Hepatocyte (in vitro differentiated cells): Measurements from ENCODE around the gene CCL18.

Experiments used
- EZH2 ChIP-seq: fragments of 200-600 bp; sonication (generic); IDR thresholded peaks from 2 replicates; pipeline ENCODE4 v1.6.1; 2016; ENCODE audit warnings: antibody characterized with exemption, mild to moderate bottlenecking, borderline replicate concordance
- EZH2phosphoT487 ChIP-seq: fragments of 200-600 bp; sonication (generic); IDR thresholded peaks from one replicate; pipeline ENCODE4 v1.6.1; 2018; ENCODE audit warnings: antibody characterized with exemption, mild to moderate bottlenecking, low read depth, moderate library complexity; ENCODE audit not compliant: unreplicated experiment, severe bottlenecking
- TF ChIP-seq, protein P1 (sequence below): fragments of 200-600 bp; sonication (generic); IDR thresholded peaks from 2 replicates; pipeline ENCODE4 v1.5.1; 2016; ENCODE audit warnings: antibody characterized with exemption, mild to moderate bottlenecking; ENCODE audit not compliant: poor library complexity

DNA sequence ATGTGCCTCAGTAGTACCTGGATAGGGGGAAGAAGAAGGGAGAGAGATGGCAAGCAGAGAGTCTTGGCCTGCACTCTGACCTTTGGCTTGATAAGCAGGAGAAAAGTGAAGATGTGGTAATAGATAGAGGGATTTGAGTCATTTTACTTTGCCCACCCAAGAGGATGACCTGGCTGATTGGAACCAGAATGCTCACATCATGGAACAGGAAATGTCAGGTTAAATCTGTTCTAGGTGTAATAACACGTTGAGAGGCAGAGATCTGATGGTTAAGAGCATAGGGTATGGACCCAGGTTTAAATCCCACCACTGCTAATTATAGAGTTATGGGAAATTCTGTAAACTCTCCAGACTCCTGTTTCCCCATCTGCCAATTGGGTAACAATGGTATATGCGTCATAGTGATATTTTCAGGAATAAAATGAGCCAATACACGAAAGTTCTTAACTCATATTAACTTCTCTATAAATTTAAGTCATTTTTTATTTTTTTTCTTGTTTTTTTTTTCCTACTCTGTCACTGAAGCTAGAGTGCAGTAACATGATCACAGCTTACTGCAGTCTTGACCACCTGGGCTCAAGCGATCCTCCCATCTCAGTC is 8.1 kb upstream of the CCL18 start:
- TF ChIP-seq, protein P1, sequence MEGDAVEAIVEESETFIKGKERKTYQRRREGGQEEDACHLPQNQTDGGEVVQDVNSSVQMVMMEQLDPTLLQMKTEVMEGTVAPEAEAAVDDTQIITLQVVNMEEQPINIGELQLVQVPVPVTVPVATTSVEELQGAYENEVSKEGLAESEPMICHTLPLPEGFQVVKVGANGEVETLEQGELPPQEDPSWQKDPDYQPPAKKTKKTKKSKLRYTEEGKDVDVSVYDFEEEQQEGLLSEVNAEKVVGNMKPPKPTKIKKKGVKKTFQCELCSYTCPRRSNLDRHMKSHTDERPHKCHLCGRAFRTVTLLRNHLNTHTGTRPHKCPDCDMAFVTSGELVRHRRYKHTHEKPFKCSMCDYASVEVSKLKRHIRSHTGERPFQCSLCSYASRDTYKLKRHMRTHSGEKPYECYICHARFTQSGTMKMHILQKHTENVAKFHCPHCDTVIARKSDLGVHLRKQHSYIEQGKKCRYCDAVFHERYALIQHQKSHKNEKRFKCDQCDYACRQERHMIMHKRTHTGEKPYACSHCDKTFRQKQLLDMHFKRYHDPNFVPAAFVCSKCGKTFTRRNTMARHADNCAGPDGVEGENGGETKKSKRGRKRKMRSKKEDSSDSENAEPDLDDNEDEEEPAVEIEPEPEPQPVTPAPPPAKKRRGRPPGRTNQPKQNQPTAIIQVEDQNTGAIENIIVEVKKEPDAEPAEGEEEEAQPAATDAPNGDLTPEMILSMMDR = no peak
- TF ChIP-seq EZH2 (no peak), EZH2phosphoT487 (no peak)
